ENCODE measurements around the gene SCNN1A. TPM values are rescaled to one million over a fixed set of nuclear protein-coding genes. Genes with fewer than 3 reads are reported as not detected.
"Not testable (repeated sequence)": the region's sequence is repeated elsewhere in the genome, so short reads cannot be mapped to it uniquely, and the experiment has no call there.

SCNN1A gene
- total RNA-seq, 1 donor from 2014 or later, result 14.3 TPM

DNA sequence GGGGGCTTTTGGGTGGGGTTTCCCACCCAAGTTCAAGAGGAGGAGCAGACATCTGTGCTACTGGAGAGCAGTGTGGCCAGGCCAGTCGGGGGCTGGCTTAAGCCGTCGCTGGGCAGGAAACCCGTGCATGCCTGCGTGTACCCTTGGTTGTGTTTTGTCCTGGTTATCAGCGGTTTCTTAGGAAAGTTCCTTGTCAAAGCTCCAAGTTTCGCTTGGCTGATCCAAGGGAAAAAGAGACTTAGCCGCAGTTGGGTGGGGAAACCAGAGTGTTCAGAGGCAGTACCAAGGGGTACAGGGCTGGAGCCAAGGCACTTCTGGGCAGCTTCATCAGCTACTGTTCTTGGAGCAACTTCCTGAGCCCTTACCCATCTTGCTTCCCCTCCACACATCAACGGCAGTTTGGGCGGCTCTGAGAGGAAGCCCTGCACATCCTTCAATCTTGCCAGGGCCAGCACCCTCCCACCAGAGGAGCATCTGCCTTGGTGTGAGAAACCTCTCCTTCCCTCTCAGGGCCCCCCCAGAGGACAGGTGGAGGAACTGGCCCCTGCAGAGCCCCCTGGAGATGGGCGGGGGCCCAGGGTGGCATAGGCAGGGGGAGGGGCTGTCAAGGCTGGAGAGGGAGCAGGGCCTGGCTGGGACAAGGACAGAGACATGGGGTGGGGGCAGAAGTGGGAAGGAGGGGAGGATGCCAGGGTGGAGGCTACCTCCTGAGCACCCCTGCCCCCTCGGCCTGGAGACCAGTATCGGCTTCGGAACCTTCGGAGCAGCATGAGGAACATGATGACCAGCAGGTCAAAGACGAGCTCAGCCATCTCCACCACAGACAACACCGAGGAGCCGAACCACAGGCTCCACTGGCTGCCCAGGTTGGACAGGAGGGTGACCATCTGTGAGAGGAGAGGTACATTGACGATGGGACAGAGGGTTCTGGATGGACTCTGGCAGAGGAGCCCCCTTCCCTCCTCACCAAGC, 27.7 kb downstream of the SCNN1A start:
- Histone ChIP-seq H3K9me3 (no peaks in the 10 kb centered on the region), H3K4me3 (peak overlapping the region in 1 of 2 donors; percentile 38), H3K27me3 (no peaks in the 10 kb centered on the region), H3K4me1 (peaks cover 20 to 47% of the 10 kb centered on the region in 2 donors), H3K27ac (peak overlapping the region; percentile 97 to 98), H3K36me3 (no peaks in the 10 kb centered on the region)
- TF ChIP-seq CTCF (IDR thresholded peaks at IDR 0.05), result no peak
- peak; percentile 53 to 95 for DNase-seq (ENCODE audit: low spot score in 2 of 2)
- intact Hi-C loops (cut with DNase I), result loop anchor here (10.0 kb wide), 1 partner anchor 577 kb away; the partner anchor contains the start of gene ATN1

DNA sequence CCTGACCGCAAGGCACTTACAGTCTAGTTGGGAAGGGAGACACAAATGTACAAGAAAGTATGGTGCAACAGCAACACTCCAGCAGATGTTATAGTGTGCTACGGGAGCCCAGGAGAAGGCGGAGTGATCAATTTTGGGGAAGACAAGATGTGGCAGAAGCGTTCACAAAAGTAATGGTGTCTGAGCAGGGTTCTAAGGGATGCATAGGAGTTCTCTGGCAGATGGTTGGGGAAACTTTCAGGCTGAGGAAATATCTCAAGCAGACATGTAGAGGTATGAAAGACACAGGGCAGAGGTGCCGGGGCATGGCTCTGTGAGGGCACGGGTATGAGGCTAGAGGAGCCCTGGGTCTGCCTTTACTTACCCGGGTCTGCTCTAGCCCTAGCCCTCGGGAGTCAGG, 28.4 kb downstream of the SCNN1A start:
- no peaks in the 10 kb centered on the region for H3K36me3 ChIP-seq
- H3K4me1 ChIP-seq, result peaks cover 24 to 50% of the 10 kb centered on the region in 2 donors
- peak in 1 of 3 experiments; percentile 12 for TF ChIP-seq CTCF (IDR thresholded peaks at IDR 0.05)
- no peak for DNase-seq (ENCODE audit: low spot score in 2 of 2)
- intact Hi-C loops (cut with DNase I), result loop anchor here (10.0 kb wide), 1 partner anchor 578 kb away; the partner anchor contains the start of gene ATN1
- peak overlapping the region; percentile 97 to 98 for H3K27ac ChIP-seq
- H3K9me3 ChIP-seq, result no peaks in the 10 kb centered on the region
- H3K27me3 ChIP-seq, result no peaks in the 10 kb centered on the region
- peak overlapping the region in 1 of 2 donors; percentile 38 for H3K4me3 ChIP-seq

- no peak for TF ChIP-seq CTCF (IDR thresholded peaks at IDR 0.05)
- Histone ChIP-seq H3K27ac (peak overlapping the region; percentile 97 to 98), H3K36me3 (no peaks in the 10 kb centered on the region), H3K27me3 (no peaks in the 10 kb centered on the region), H3K4me3 (no peak overlapping the region), H3K4me1 (peaks cover 24 to 50% of the 10 kb centered on the region in 2 donors), H3K9me3 (no peaks in the 10 kb centered on the region)
- no peak for DNase-seq (ENCODE audit: low spot score in 2 of 2)
- intact Hi-C loops (cut with DNase I), result loop anchor here (10.0 kb wide), 1 partner anchor 578 kb away; the partner anchor contains the start of gene ATN1
These were observed 29.0 kb downstream of the SCNN1A start for GRCh38 chr12:6346235-6346832.

GRCh38 chr12:6345319-6346091, 29.9 kb downstream of the SCNN1A start:
- TF ChIP-seq CTCF (IDR thresholded peaks at IDR 0.05), result no peak
- no peaks in the 10 kb centered on the region for H3K27me3 ChIP-seq
- H3K27ac ChIP-seq, result peak overlapping the region; percentile 97 to 98
- intact Hi-C loops (cut with DNase I), result loop anchor here (1.0 to 10.0 kb wide), 2 partner anchors 9 to 579 kb away; partner anchors contain the start of gene ATN1
- peaks cover 24 to 50% of the 10 kb centered on the region in 2 donors for H3K4me1 ChIP-seq
- H3K9me3 ChIP-seq, result no peaks in the 10 kb centered on the region
- H3K36me3 ChIP-seq, result peaks cover 0 to 3% of the 10 kb centered on the region in 2 donors
- DNase-seq (ENCODE audit: low spot score in 2 of 2), result peak; percentile 81 to 97
- H3K4me3 ChIP-seq, result no peak overlapping the region

GRCh38 chr12:6344101-6344660, 31.2 kb downstream of the SCNN1A start:
- not testable (repeated sequence) for H3K9me3 ChIP-seq; H3K36me3 ChIP-seq; H3K27me3 ChIP-seq; DNase-seq (ENCODE audit: low spot score in 2 of 2); H3K4me3 ChIP-seq
- intact Hi-C loops (cut with DNase I), result loop anchor here (10.0 kb wide), 1 partner anchor 581 kb away; the partner anchor contains the start of gene ATN1
- Histone ChIP-seq H3K27ac (peak overlapping the region; percentile 97 to 98), H3K4me1 (peaks cover 24 to 50% of the 10 kb centered on the region in 2 donors)
